Endothelial cell (in vitro differentiated cells): ENCODE data around the gene ZDHHC15. TPM values are rescaled to one million over a fixed set of nuclear protein-coding genes. Genes with fewer than 3 reads are reported as not detected.
"Not testable (repeated sequence)": the region's sequence is repeated elsewhere in the genome, so short reads cannot be mapped to it uniquely, and the experiment has no call there.

Experiments
- DNase-seq: peaks from one replicate; pipeline ENCODE4 v3.0.0; 2021; ENCODE audit warnings: low spot score
- H3K27ac Mint-ChIP-seq: one replicate; pipeline ENCODE4 v1.8.0; 2021; ENCODE audit warnings: mixed read lengths, inconsistent platforms; ENCODE audit not compliant: unreplicated experiment
- H3K27me3 Mint-ChIP-seq: one replicate; pipeline ENCODE4 v1.8.0; 2021; ENCODE audit warnings: mild to moderate bottlenecking, moderate library complexity, mixed read lengths, inconsistent platforms; ENCODE audit not compliant: unreplicated experiment
- H3K36me3 Mint-ChIP-seq: one replicate; pipeline ENCODE4 v1.8.0; 2021; ENCODE audit warnings: mild to moderate bottlenecking, low read depth, mixed read lengths, inconsistent platforms; ENCODE audit not compliant: unreplicated experiment
- H3K4me1 Mint-ChIP-seq: one replicate; pipeline ENCODE4 v1.8.0; 2021; ENCODE audit warnings: mild to moderate bottlenecking, mixed read lengths, inconsistent platforms; ENCODE audit not compliant: unreplicated experiment
- H3K4me3 Mint-ChIP-seq: one replicate; pipeline ENCODE4 v1.8.0; 2021; ENCODE audit warnings: mild to moderate bottlenecking, mixed read lengths, inconsistent platforms; ENCODE audit not compliant: unreplicated experiment
- H3K9me3 Mint-ChIP-seq: one replicate; pipeline ENCODE4 v1.8.0; 2021; ENCODE audit warnings: mixed read lengths, inconsistent platforms; ENCODE audit not compliant: unreplicated experiment
- long read RNA-seq: library from polyadenylated mRNA; unstranded; transcript quantifications from one replicate; pipeline ENCODE4 v2.0.0, GENCODE V29; 2020; ENCODE audit not compliant: unreplicated experiment
- total RNA-seq: library from RNA; stranded (reverse); fragmentation: NEBNext Ultra II Directional; extraction: Animal tissue kit (Norgen Biotek cat#: 25700); gene quantifications from one replicate; pipeline ENCODE4 v1.2.1, GENCODE V29; 2021; ENCODE audit not compliant: unreplicated experiment
- TF ChIP-seq, protein P1 (sequence below): fragments of 200-600 bp; sonication (generic); IDR thresholded peaks from one replicate; pipeline ENCODE4 v1.5.0; 2021; ENCODE audit warnings: antibody characterized with exemption; ENCODE audit not compliant: unreplicated experiment

The ZDHHC15 gene, protein sequence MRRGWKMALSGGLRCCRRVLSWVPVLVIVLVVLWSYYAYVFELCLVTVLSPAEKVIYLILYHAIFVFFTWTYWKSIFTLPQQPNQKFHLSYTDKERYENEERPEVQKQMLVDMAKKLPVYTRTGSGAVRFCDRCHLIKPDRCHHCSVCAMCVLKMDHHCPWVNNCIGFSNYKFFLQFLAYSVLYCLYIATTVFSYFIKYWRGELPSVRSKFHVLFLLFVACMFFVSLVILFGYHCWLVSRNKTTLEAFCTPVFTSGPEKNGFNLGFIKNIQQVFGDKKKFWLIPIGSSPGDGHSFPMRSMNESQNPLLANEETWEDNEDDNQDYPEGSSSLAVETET
- total RNA-seq, result 3.7 TPM
- long read RNA-seq, full-length matches to known transcripts, result 1 of 3 reads
- long read RNA-seq, partial matches to known transcripts, result 1 of 3 reads
- long read RNA-seq, other reads (novel, unspliced or antisense), result 1 of 3 reads

DNA sequence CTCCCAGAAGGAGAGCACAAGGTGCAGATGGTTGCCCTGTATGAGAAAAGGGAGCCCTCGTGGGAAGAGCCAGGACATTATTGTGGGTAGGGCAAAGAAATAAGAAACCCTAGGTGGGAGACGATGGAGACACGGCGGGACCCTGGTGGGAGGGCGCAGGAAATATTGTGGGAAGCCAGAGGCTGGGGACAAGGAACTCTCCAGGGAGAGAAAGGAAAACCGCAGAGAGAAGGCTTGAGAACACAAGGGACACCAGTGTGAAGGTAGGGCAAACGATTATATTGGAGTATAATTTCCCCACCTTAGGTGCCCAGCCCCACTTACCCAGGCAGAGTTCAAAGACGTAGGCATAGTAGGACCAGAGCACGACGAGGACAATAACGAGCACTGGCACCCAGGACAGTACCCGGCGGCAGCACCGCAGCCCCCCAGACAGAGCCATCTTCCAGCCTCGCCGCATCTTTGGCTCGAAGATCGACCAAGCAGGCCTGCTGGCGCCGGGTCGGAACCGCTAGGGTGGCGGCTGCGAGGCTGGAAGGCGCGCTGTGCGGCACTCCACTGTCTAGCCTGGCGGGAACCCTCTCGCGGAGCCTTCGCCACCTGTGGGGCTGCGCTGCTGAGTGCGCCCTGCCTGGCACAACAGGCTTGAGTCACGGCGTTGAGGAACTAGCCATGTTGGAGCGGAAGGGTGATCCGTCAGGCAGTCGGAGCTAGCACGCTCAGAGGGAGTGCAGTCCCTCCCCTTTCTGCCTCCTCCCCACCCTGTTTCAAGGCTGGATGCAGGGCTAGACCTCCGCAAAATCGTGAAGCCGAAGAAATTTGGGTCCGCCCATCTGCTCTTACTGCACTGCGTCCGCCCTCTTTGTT lies at the start of gene ZDHHC15:
TSS of gene ZDHHC15 (minus strand) at position 473 of the 867 bp plus-strand sequence. CDS start at position 460, 13 bp downstream.
- no peaks in the 10 kb centered on the region for H3K9me3 Mint-ChIP-seq
- peaks cover 4% of the 10 kb centered on the region for H3K36me3 Mint-ChIP-seq
- H3K27ac Mint-ChIP-seq, result peak within 1 kb of the TSS; percentile 81
- H3K4me1 Mint-ChIP-seq, result peaks cover 23% of the 10 kb centered on the region
- H3K27me3 Mint-ChIP-seq, result peaks cover 6% of the 10 kb centered on the region
- peak; percentile 63 for DNase-seq
- peak within 1 kb of the TSS; percentile 98 for H3K4me3 Mint-ChIP-seq
- TF ChIP-seq, protein P1, sequence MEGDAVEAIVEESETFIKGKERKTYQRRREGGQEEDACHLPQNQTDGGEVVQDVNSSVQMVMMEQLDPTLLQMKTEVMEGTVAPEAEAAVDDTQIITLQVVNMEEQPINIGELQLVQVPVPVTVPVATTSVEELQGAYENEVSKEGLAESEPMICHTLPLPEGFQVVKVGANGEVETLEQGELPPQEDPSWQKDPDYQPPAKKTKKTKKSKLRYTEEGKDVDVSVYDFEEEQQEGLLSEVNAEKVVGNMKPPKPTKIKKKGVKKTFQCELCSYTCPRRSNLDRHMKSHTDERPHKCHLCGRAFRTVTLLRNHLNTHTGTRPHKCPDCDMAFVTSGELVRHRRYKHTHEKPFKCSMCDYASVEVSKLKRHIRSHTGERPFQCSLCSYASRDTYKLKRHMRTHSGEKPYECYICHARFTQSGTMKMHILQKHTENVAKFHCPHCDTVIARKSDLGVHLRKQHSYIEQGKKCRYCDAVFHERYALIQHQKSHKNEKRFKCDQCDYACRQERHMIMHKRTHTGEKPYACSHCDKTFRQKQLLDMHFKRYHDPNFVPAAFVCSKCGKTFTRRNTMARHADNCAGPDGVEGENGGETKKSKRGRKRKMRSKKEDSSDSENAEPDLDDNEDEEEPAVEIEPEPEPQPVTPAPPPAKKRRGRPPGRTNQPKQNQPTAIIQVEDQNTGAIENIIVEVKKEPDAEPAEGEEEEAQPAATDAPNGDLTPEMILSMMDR, result no peak

- not testable (repeated sequence) for H3K36me3 Mint-ChIP-seq, H3K4me3 Mint-ChIP-seq, H3K27ac Mint-ChIP-seq, H3K9me3 Mint-ChIP-seq, H3K4me1 Mint-ChIP-seq, DNase-seq, H3K27me3 Mint-ChIP-seq
These were observed 37.7 kb upstream of the ZDHHC15 start for GRCh38 chrX:75560544-75560943.

DNA sequence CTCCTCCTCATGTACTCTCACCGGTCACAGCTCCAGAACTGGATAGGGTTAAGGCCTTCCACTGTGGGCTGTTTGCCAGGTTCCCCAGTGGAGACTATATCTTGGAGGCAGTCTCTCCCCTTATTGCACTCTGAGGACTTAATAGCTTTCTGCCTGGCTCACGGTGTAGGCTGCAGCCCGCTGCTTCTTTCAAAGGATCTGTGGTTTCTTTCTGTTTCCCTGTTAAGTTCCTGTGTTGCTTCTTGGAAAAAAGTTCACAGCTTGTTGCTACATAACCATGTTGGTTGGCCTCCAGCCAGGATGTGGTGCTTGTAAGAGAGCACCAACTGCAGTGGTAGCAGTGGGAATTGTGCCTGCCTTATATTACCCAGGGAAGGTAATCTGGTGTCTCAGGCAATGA lies 24.9 kb upstream of the ZDHHC15 start:
- Mint-ChIP-seq H3K27me3 (no peaks in the 10 kb centered on the region), H3K36me3 (no peaks in the 10 kb centered on the region), H3K4me3 (no peak overlapping the region), H3K9me3 (no peaks in the 10 kb centered on the region), H3K27ac (no peak overlapping the region), H3K4me1 (no peaks in the 10 kb centered on the region)
- TF ChIP-seq, protein P1, result no peak
- DNase-seq, result no peak

DNA sequence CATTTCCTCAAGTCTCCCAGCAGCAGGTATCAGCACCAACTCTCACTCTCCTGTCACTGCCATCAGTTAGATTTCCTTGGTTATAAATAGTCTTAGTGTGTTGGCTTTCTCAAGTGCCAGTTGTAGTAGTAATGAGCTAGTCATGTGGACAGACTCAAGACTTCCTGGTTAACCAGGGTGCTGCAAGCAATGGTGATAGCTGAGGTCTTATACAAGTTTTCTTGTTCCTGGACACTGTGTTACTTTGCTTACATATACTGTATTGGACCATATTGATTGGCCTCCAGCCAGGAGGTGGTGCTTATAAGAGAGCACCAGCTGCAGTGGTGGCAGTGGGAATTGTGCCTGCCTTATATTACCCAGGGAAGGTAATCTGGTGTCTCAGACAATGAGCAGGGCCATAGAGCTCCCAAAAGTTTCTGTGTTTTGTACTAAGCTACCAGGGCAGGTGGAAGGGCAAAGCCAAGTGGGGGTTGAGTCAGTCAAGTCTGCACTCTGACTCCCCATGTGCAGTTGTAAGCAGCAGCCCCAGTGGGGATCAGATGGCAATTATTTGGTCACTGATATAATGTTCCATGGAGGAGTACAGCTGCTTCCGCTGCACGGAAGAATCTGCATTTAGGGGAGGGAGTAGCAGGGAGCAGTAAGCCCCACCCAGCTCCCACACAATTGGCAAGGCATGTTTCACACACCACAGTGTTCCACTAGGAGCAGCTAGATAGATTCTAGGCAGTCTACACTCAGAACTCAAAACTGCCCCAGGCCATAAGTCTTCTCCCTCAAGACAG lies 24.1 kb upstream of the ZDHHC15 start:
- H3K4me3 Mint-ChIP-seq, result no peak overlapping the region
- no peaks in the 10 kb centered on the region for H3K9me3 Mint-ChIP-seq
- no peaks in the 10 kb centered on the region for H3K27me3 Mint-ChIP-seq
- H3K36me3 Mint-ChIP-seq, result no peaks in the 10 kb centered on the region
- no peak for DNase-seq
- no peaks in the 10 kb centered on the region for H3K4me1 Mint-ChIP-seq
- TF ChIP-seq, protein P1, result no peak
- H3K27ac Mint-ChIP-seq, result no peak overlapping the region

DNA sequence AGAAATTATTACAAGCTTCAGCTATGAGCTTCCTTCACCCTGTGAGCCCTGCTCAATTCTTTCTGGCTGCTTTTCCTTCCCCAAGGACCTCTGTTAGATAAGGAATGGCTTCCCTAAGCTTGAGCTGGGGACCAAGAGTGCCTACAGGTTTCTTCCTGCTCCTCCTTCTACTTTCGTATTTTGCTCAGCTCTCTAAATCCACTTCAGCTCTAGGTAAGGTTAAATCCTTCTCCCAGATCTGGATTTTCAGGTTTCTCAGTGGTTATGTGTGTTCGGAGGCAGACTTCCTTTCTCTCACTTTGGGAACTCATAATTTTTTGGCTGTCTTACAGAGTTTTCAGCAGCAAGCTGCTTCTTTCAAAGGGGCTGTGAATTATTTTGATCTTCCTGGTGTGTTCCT lies 21.9 kb upstream of the ZDHHC15 start:
- Mint-ChIP-seq H3K9me3 (no peaks in the 10 kb centered on the region), H3K27me3 (no peaks in the 10 kb centered on the region), H3K36me3 (no peaks in the 10 kb centered on the region), H3K4me3 (no peak overlapping the region), H3K27ac (no peak overlapping the region), H3K4me1 (no peaks in the 10 kb centered on the region)
- TF ChIP-seq, protein P1, result no peak
- DNase-seq, result no peak
